NCI-H524 (cell line): ENCODE measurements around the gene ALOX12B.
"Not testable (repeated sequence)": the region's sequence is repeated elsewhere in the genome, so short reads cannot be mapped to it uniquely, and the experiment has no call there.

Experiments used
- DNase-seq, 2 experiments: peaks; one replicate each; lab custom pipeline; 2025; lab: John Stamatoyannopoulos, UW

ALOX12B gene

DNA sequence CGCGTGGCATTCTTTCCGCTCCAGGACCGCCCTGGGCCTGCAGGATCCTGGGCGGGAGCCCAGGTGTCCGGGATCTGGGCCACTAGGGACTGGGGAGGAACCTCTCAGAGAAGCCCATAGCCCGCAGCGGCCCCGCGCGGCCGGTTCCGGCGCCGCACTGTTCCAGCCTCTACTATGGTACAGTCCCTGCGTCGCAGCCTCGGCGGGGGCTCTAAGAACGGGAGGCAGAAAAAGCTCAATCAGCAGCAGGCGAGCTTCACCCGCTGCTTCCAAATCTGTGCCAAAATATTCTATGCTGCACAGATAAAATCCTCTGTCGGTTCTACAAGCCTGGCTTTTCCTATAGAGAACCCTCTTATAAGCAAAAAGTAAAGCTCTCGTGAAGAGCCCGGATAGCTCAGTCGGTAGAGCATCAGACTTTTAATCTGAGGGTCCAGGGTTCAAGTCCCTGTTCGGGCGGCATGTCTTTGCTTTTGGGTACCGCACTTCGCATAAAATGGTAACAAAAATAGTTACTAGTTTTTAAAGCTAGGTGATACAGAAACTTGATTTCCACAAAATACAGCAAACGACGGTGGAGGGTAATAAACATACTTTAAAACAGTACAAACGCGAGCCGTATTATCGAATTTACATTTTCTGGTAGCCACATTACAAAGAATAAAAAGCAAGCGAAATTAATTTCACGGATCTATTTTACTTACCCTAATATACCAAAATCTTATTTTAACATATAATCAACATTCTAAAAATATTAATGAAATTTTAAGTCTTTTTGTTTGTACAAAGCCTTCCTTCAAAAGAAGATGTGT is 31.5 kb upstream of the ALOX12B start:
- peak in 1 of 2 experiments; percentile 83 for DNase-seq

DNA sequence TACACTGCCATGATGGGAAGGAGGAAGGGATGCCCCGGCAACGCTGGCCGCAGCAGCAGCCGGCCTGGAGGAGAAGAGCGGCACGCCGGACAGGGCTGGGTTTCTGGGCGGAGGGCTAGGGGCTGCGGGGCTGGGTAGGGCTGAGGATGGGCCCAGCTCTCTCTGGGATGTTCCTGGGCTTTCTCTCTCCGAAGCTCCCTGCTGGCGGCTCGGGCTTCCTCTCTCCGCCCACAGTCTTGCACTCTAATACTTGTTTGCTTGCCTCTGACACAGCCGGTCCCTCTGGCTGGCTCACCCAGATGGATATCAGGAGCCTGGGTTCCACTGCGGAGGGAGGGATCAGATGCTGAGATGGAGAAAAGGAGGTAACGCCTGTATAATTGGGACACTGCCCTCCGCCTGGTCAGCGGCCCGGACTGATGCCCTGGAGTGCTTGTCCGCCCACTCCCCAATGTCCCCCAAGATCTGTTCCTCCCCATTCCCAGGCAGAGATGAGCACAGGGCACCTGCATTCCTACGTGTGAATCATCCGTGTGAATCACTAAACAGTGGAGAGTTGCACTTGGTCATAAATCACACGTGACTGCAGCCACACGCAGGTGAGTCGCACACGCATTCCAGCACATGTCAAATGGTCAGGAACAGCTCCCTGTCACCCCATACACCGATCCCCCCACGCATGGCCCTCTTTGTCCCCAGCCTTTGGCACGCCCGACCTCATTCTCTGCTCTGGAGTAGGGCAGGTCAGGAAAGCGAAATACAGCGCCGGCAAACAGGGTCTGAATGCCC is 30.7 kb upstream of the ALOX12B start, which contains the start of gene ALOXE3:
ALOXE3 (minus strand) TSS at position 535 of the 789 bp plus-strand sequence; CDS start at position 11, 524 bp downstream.
- DNase-seq: peak in 1 of 2 experiments; percentile 11

DNA sequence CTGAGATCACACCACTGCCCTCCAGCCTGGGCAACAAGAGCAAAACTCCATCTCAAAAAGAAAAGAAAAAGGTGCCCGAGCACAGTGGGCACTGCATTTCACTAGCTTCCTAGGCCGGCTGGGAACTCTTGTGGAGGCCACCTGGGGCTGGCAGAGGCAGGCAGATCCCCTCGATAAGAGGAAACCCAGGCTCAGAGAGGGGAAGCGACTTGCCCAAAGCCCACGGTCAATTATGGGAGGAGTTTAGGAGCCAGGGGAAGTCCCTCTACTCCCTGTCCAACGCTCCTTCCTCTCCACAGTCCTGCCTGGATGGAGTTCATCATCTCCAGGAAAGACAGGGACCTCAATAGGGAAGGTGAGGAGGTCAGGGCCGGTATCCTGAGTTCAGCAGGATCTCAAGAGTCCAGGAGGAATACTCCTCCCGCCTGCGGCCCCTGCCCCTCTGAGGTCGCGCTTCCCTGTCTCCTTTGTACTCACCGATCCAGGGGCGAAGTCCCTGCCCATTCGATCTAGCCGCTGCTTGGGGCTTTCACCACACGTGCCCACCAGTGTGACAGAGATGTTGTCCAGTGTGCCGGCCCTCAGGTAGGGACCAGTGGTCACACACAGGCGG is 30.0 kb upstream of the ALOX12B start:
- DNase-seq: peak in 1 of 2 experiments; percentile 4

DNA sequence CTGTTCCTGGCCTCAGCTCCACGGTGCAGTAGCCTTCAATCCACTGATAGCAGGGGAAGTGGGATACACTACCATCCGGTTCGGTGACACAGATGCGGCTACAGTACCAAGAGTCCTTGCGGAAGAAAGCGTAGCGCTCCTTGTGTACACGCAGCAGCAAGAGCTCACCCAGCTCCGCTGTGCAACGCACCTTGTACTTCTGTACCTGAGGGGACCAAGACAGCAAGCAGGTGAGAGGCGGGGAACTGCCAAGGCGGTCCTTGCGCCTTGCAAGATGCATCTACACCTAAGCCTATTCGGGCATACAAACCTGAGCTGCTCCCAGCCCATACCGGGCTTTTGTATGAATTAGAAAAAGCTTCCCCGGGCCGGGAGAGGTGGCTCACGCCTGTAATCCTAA is 29.3 kb upstream of the ALOX12B start:
- no peak for DNase-seq

DNA sequence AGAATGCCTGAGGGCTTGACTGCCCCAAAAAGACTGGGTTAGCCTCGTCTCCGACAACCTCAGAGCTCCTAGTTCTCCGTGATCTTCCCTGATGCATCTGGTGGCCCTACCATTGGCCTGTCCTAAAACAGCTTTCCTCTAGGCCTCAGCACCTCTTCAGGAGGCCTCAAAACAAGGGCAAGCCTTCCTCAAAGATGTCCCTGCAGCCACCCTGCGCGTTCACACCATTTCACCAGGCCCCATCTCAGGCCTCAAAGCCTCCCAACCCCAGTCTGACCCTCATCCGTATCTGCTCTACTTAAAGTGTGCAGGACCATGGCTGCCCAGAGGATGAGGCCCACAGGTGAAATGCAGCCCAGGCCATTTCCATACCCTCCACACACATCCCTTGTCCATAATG is 23.4 kb upstream of the ALOX12B start:
- no peak for DNase-seq

DNA sequence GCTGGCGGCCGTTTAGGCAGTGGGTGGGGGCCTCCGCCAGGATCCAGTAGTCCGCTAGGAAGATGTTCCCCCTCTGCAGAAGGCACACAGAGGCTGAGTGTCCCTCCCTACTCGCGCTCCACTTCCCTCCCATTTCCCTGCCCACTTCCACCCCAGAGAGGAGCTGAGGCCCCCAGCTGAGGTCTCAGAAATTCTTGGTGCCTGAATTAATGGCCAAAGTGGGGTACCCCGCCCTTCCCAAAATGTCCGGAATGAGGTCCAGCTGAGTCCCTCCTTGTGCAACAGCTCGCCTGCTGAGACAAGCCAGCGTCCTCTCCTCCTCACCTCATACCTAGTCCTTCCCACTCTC is 22.9 kb upstream of the ALOX12B start:
- DNase-seq: no peak

DNA sequence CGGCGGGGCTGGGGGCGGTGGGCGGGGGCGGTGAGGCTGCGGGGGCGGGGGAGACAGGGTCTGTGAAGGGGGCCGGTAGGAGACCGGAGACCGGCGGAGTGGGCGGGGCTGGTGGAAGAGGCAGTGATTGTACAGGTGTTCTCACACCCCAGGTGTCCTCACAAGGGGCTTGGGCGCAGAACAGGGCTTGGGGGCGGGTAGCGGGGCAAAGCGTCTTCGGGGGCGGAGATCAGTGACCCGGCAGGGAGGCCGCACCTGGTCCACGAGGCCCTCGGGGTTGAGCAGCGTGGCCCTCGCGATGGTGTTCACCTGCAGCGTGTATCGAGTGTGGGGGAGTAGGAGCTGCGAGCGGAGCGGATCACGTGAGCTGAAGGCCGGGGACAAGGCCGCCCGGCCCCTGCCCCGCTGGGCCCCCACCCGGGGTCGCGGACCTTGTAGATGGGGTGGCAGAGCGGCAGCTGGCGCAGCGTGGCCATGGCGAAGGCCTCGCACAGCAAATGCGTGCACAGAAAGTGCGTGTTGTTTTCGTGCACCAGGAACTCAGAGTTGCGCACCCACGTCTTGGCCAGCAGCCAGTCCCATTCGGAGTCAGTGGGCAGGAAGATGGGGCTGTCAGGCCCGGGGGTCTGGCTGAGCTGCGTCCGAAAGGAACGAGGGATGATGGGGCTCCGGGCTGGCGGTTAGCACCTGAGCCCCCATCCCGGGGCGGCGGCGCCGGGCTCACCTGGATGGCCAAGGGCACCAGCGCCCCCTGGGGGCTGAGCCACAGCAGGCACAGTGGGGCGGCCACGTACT is 22.3 kb upstream of the ALOX12B start:
- peak in 1 of 2 experiments; percentile 24 for DNase-seq

DNA sequence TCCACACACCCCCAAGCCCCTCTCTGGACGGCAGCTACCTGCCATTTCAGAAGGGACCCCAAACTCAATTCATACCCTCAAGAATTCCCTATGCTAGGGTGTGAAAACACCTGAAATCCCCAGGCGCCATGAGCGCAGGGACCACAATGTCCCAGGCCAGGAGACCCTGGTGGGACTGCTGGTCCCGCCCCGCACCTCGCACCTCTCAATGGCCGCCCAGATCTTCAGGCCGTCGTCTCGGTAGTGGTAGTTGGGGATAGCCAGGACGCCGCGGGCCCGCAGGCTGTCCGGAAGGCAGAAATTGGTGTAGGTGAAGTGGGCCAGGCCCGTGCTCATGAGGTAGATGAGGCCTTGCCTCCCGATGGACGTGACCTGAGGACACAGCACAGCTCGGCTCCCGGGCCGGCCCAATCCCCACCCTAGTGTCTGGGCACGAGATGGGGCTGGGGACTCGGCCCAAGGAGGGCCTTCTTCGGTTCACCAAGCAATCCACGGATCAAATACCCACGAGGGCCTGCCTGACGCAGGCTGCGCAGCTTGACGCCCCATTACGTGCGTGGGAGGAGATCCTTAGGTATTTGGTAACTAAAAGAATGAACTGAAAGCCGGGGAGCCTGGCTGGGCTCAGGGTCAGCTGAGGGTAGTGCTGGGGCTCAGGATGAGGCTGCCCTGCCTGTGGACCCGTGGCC is 21.6 kb upstream of the ALOX12B start:
- no peak for DNase-seq

DNA sequence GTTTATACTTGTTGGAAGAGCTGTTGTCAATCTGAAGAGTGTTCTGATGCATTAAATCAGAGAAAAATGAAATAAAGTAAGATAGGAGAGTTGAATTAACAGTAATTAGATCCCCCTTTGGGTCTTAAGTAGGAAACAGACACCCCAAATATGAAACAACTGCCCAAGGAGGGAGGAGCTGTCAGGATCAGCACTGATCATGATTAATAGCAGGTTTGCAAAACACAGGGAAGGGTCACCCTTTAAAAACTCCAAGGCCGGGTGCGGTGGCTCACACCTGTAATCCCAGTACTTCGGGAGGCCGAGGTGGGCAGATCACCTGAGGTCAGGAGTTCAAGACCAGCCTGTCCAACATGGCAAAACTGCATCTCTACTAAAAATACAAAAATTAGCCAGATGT is 19.5 kb upstream of the ALOX12B start:
- DNase-seq: not testable (repeated sequence)

DNA sequence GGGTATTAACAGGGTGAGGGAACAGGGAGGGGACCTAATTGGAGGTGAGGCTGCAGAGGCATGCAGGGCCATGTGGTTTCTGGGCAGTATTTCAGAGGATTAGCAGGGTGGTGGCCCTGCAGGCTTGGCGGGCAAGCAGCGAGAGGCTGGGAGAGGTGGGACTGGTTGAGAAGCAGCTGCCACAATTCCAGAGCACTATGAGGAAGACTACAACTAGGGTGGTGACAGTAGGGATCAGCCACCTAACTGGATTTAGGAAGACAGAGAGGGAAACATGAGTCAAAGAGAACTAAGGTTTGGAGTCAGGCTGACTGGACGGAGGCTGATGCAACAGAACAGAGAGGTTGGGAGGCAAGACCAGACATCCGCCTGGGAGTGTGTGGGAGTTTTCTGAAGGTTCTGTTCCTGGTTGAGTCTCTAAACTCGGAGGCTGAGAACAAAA is 18.5 kb upstream of the ALOX12B start:
- no peak for DNase-seq

DNA sequence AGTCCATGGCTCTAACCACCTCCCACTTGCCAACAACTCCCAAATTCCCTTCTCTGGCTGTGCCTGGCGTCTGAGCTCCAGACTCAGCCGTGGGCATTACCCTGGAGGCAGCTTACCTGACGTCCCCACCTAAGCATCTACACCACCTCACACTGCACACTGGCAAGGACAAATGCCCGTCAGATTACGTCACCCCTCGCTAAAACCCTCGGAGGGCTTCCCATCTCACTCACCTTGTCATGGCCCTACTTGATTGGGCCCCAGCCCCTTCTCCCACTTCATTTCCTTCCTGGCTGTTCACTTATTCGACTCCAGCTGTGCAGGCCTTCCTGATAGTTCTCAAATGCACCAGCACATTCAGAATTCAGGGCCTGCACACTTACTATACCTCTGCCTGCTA is 17.4 kb upstream of the ALOX12B start:
- DNase-seq: no peak

DNA sequence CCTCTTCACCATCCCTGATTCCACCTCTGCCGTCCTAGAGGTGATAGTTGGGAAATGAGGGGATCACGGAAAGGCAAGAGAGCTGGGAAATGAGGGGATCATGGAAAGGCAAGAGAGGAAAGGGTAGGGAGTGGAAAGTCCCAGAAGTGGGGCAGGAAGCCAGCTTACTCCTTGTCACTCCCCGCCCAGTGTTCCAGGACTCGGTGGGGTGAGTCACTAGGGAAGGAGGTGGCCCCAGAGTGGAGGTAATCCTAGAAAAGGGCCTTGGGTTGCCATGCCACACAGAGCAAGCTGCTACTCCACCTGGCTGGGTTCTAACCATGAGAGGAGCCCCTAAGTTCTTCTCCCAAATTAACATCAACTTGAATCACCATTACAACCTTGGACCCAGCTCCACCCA is 16.0 kb upstream of the ALOX12B start:
- DNase-seq: no peak

DNA sequence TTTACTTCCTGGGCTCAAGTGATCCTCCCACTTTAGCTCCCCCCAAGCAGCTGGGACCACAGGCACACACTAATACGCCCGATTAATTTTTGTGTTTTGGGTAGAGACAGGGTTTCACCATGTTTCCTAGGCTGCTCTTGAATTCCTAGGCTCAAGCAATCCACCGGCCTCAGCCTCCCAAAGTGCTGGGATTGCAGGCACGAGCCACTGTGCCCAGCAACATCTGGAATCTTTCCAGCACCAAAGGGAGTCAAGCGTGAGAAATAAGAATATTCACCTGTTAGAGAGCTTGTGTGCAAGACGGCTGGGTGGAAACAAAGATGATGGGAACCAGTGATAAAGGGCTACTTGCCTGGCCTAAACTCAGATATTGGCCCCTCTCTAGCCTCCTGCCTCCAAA is 14.2 kb upstream of the ALOX12B start:
- DNase-seq: no peak

DNA sequence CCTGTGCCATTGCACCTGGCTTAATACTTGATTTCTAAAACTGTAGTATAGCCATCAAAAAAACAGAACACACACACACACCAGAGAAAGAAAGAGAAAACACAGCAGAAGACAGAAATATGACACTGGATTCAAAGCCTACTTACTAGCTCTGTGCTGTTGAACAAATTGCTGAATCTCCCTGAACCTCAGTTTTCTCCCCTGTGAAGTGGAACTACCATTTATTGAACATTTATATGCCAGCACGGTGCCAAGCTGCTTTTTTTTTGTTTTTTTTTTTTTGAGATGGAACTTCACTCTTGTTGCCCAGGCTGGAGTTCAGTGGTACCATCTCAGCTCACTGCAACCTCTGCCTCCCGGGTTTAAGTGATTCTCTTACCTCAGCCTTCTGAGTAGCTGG is 13.2 kb upstream of the ALOX12B start:
- no peak for DNase-seq

DNA sequence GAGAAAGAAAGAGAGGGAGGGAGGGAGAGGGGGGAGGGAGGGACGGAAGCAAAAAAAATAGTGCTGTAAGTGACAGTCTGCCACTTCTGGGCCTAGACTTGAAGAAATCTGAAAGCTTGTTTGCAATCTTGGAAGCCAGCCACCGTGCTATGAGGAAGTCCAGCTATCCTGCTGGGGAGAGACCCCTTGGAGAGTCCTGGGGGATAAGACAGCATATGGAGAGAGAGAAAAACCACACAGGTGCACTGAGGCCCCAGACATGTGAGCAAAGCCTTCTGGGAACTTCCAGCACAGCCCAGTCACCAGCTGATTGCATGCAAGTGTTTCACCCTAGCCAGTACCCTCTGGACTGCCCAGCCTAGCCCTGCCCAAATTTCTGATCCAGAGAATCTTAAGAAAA is 12.6 kb upstream of the ALOX12B start:
- DNase-seq: no peak

DNA sequence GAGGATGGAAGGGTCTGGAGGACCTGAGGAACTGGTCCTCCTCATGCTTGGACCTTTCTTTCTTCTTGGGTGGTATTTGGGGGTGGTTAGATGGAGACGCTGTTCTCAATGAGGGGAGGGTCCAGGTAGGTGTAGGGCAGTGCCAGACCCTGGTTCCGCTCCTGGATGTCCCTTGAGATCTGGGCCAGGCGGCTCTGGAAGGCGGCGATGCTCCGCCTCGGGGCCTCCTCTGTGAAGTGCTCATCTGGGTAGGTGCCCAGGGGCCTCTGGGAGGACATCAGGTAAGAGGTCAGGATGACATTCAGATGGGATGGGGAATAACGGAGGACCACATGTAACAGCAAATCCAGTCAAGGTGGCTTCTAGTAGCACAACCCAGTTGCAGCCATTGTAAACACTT is 9.0 kb upstream of the ALOX12B start:
- DNase-seq: no peak

DNA sequence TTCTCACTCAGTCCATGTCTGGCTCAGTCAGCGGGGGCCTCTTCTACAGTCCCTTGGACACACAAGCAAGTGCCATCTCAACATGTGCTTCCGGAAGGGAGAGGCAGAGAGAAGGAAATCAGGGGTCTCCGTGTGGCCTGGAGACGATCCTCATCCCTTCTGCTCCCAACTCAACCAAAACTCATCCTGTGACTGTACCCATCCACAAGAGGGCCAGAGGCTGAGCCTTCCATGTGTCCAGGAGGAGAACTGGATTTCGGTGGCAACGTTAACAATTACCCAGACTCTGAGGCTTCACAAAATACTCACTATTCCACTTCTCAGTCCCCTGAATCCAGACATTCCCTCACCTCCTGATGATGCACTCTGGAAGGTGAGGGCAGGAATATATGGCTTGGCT is 7.8 kb upstream of the ALOX12B start:
- DNase-seq: no peak

DNA sequence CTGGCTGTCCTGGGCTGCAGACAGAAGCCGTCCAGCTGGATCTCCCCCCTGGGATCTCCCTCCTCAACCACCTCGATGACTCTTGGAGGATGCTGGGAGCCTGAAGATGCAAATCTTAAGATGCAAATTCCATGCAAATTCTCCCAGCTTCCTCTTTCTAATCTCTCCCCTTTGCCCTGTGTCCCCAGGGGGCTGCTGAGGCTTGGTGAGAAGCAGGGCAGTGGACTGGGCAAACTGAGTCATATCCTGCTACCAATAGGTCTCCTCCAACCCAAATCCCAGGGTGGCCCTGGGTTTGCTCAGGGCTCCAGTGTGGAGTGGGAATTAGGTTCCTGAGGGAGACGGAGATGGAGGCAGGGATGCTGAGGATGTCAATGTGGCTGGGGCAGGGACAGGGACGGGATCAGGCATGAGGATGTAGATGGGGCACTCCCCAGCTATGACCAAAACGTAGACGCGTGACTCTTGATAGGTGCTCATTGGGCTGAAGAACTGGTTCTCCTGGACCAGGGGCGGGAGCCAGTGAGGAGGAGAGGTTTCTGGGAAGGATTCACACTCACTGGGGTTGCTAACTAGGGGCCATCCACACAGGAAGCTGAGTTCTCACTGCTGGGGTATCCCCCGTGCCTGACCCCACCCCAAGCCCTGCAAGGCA is 3.6 kb upstream of the ALOX12B start:
- no peak for DNase-seq

DNA sequence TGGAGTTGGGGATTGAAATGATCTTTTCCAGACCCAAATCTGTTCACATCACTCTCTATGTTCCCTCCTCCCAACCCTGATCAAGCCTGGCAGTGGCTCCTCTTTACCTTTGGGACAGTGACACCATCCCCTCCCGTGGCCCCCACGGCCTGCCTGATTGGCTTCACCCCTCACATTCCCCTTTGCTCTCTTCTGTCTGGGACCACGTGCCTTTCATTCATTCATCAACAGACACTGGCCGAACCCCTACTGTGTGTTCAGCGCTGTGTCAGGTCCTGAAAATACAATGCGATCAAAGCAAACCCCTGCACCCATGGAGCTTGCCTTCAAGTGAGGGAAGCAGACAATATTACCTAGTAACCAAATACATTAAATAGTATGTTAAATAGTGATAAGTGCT is 2.2 kb upstream of the ALOX12B start:
- no peak for DNase-seq

DNA sequence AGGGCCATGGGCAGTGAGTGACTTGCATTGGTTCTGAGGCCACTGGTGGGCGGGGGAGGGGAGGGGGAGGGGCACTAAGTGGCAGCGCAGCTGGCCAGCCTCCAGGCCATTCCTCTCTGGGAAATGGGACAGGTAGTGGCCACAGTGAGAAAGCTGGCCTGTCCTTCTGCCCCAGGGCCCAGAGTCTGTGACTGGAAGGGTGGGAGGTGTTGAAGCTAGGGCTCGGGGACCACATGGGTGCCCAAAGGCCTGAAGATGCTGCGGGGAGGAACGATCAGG is 375 bp upstream of the ALOX12B start:
- no peak for DNase-seq

DNA sequence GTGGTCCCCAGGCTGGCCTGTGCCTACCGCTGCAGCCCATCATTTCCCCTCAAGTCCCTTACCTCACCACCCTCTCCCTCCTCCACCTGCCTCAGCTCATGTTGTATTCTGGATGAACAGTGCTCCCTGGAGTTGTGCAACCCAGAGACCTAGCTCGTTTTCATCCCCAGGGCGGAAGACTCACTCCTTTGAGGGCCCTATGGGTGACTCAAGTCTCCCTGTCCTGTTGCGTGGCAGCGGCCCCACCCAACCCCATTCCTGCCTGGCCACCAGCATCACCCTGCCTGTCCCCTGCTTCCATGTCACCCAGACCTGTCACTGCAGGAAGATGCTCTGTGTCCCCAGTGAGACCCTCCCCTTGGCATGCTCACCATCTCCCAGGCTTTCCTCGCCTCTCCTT is 3.3 kb downstream of the ALOX12B start:
- no peak for DNase-seq
